ENCODE data around the gene CES1.

DNA sequence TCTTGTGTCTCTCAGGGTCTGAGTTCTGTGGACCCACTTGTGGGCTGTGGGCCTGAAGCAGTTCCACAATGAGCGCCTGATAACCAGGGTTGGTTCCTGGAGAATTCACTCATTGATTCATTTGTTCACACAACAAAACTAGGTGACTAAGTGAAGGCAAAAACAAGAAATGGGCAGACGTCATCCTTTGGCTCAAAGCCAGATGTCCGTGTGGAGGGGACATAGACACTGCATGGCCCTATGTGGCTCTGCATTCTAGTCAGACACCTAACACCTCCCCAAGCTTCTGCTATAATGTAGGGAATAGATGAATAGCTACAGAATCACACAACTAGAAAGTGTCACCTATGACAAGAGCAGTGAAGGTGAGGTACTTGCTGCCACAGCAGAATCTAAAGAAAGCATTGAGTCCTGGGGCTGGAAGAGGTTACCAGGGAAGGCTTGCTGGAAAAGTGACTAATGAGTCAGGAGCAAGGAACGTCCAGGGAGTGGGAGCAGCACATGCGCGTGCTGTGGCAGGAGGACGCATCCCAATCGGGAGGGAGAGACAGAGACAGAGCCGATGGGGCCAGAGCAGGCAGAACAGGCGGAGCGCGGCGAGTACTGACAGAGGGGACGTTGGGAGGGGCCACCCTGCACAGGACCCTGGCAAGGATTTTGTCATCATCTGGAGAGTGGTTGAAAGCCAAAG is 58.9 kb downstream of the CES1 start:
- TF ChIP-seq, protein P1, sequence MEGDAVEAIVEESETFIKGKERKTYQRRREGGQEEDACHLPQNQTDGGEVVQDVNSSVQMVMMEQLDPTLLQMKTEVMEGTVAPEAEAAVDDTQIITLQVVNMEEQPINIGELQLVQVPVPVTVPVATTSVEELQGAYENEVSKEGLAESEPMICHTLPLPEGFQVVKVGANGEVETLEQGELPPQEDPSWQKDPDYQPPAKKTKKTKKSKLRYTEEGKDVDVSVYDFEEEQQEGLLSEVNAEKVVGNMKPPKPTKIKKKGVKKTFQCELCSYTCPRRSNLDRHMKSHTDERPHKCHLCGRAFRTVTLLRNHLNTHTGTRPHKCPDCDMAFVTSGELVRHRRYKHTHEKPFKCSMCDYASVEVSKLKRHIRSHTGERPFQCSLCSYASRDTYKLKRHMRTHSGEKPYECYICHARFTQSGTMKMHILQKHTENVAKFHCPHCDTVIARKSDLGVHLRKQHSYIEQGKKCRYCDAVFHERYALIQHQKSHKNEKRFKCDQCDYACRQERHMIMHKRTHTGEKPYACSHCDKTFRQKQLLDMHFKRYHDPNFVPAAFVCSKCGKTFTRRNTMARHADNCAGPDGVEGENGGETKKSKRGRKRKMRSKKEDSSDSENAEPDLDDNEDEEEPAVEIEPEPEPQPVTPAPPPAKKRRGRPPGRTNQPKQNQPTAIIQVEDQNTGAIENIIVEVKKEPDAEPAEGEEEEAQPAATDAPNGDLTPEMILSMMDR (IDR thresholded peaks at IDR 0.05; ENCODE audit: low read length) = no peak
- TF ChIP-seq EZH2 (IDR thresholded peaks at IDR 0.05; ENCODE audit: borderline replicate concordance, low read length) = no peak

Data from OCI-LY1 (cell line).